IPS-18a (cell line): ENCODE measurements around the gene CNOT6.

Source experiments
- H3K27ac ChIP-seq: one replicate; pipeline ENCODE4 v1.5.1; 2013; ENCODE audit warnings: low read length
- H3K27me3 ChIP-seq: one replicate; pipeline ENCODE4 v1.6.1; 2013; ENCODE audit warnings: mild to moderate bottlenecking, low read length; ENCODE audit not compliant: control insufficient read depth, insufficient read depth
- H3K36me3 ChIP-seq: one replicate; pipeline ENCODE4 v1.6.1; 2013; ENCODE audit warnings: low read depth, low read length; ENCODE audit not compliant: control insufficient read depth
- H3K4me1 ChIP-seq: one replicate; pipeline ENCODE4 v1.6.1; 2013; ENCODE audit warnings: low read depth, low read length; ENCODE audit not compliant: control insufficient read depth
- H3K4me3 ChIP-seq: one replicate; pipeline ENCODE4 v1.5.1; 2013; ENCODE audit warnings: low read length
- H3K9ac ChIP-seq: one replicate; pipeline ENCODE4 v1.6.1; 2013; ENCODE audit warnings: mild to moderate bottlenecking, low read length, moderate library complexity
- H3K9me3 ChIP-seq: one replicate; pipeline ENCODE4 v1.6.1; 2013; ENCODE audit warnings: low read depth, low read length; ENCODE audit not compliant: control insufficient read depth

CNOT6 gene

GRCh38 chr5:180618829-180619562 lies 124.8 kb downstream of the CNOT6 start:
- no peak overlapping the region for H3K27ac ChIP-seq
- peak overlapping the region; percentile 62 for H3K9ac ChIP-seq
- no peaks in the 10 kb centered on the region for H3K4me1 ChIP-seq

GRCh38 chr5:180619563-180619915 lies 125.4 kb downstream of the CNOT6 start:
- H3K9me3 ChIP-seq: no peaks in the 10 kb centered on the region
- H3K4me3 ChIP-seq: peak overlapping the region; percentile 65

More at GRCh38 chr5:180618829-180619562, 124.8 kb downstream of the CNOT6 start:
- Histone ChIP-seq H3K27me3 (peaks cover 6% of the 10 kb centered on the region), H3K36me3 (no peaks in the 10 kb centered on the region), H3K4me3 (peak overlapping the region; percentile 65), H3K9me3 (no peaks in the 10 kb centered on the region)

GRCh38 chr5:180620014-180620413 lies 125.8 kb downstream of the CNOT6 start:
- H3K9ac ChIP-seq: no peak overlapping the region
- H3K4me1 ChIP-seq: no peaks in the 10 kb centered on the region
- H3K9me3 ChIP-seq: no peaks in the 10 kb centered on the region
- no peaks in the 10 kb centered on the region for H3K36me3 ChIP-seq
- no peak overlapping the region for H3K27ac ChIP-seq
- peaks cover 6% of the 10 kb centered on the region for H3K27me3 ChIP-seq
- H3K4me3 ChIP-seq: no peak overlapping the region

More at GRCh38 chr5:180619563-180619915, 125.4 kb downstream of the CNOT6 start:
- H3K9ac ChIP-seq: peak overlapping the region; percentile 62
- H3K4me1 ChIP-seq: no peaks in the 10 kb centered on the region
- no peak overlapping the region for H3K27ac ChIP-seq
- H3K27me3 ChIP-seq: peaks cover 6% of the 10 kb centered on the region
- H3K36me3 ChIP-seq: no peaks in the 10 kb centered on the region

DNA sequence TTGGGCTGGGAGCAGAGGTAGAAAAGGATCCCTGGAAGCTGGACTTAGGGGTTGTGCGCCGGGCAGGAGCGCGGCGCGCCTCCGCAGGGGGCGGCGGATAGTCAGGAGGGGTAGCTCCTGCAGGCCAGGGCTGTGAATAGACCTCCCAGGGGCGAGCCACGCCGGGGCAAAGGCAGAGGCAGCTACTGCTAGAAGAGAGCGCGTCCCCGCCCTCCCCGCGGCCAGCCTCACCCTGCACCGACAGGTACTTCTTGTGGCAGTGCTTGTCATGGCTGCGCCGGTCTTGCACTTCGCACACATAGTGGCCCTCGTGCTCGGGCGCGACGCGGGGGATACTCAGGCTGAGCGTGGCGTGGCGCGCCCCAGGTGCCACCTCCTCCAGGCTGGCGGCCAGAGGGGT lies 127.1 kb downstream of the CNOT6 start:
- H3K4me1 ChIP-seq: no peaks in the 10 kb centered on the region
- H3K27ac ChIP-seq: no peak overlapping the region
- H3K36me3 ChIP-seq: no peaks in the 10 kb centered on the region
- no peak overlapping the region for H3K9ac ChIP-seq
- H3K4me3 ChIP-seq: no peak overlapping the region
- peaks cover 6% of the 10 kb centered on the region for H3K27me3 ChIP-seq
- no peaks in the 10 kb centered on the region for H3K9me3 ChIP-seq

- Histone ChIP-seq H3K36me3 (no peaks in the 10 kb centered on the region), H3K27me3 (peaks cover 6% of the 10 kb centered on the region), H3K27ac (no peak overlapping the region), H3K9me3 (no peaks in the 10 kb centered on the region), H3K9ac (no peak overlapping the region), H3K4me1 (no peaks in the 10 kb centered on the region), H3K4me3 (no peak overlapping the region)
Observed at GRCh38 chr5:180622910-180623309, 128.7 kb downstream of the CNOT6 start.

DNA sequence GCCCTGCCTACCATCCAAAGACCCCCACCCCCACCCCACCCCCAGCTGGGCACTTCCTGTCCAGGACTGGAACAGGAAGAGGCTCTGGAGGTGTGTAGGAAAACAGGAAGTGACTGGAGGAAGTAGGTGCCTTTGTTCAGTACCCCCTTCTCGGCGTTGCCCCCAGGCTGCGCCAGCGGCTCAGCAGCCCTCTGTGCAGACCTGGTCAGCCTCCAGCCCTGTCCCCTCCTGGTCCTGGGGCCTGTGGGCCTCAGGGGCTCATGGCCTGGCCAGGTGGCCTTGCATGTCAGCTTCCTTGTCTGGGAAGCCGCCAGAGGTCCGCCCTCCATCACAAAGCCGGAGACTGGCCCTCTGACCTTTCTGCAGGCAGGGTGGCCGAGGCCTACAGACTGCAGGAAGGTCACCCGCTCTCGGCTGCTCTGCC lies 129.2 kb downstream of the CNOT6 start:
- no peak overlapping the region for H3K27ac ChIP-seq
- no peaks in the 10 kb centered on the region for H3K4me1 ChIP-seq

GRCh38 chr5:180623844-180624243 lies 129.7 kb downstream of the CNOT6 start:
- Histone ChIP-seq H3K4me1 (no peaks in the 10 kb centered on the region), H3K9ac (no peak overlapping the region), H3K27ac (no peak overlapping the region), H3K4me3 (no peak overlapping the region), H3K9me3 (no peaks in the 10 kb centered on the region), H3K36me3 (no peaks in the 10 kb centered on the region), H3K27me3 (no peaks in the 10 kb centered on the region)

More for the DNA sequence above, 129.2 kb downstream of the CNOT6 start:
- Histone ChIP-seq H3K27me3 (peaks cover 3% of the 10 kb centered on the region), H3K36me3 (no peaks in the 10 kb centered on the region), H3K9ac (no peak overlapping the region), H3K9me3 (no peaks in the 10 kb centered on the region), H3K4me3 (no peak overlapping the region)

GRCh38 chr5:180624587-180624986 lies 130.4 kb downstream of the CNOT6 start:
- H3K36me3 ChIP-seq: no peaks in the 10 kb centered on the region
- no peak overlapping the region for H3K4me3 ChIP-seq
- H3K9ac ChIP-seq: no peak overlapping the region
- H3K27ac ChIP-seq: no peak overlapping the region
- H3K9me3 ChIP-seq: no peaks in the 10 kb centered on the region
- H3K27me3 ChIP-seq: no peaks in the 10 kb centered on the region
- H3K4me1 ChIP-seq: no peaks in the 10 kb centered on the region

GRCh38 chr5:180625125-180625790 lies 131.1 kb downstream of the CNOT6 start:
- Histone ChIP-seq H3K9ac (no peak overlapping the region), H3K9me3 (no peaks in the 10 kb centered on the region), H3K36me3 (no peaks in the 10 kb centered on the region), H3K27me3 (no peaks in the 10 kb centered on the region), H3K4me3 (no peak overlapping the region), H3K27ac (no peak overlapping the region), H3K4me1 (no peaks in the 10 kb centered on the region)

DNA sequence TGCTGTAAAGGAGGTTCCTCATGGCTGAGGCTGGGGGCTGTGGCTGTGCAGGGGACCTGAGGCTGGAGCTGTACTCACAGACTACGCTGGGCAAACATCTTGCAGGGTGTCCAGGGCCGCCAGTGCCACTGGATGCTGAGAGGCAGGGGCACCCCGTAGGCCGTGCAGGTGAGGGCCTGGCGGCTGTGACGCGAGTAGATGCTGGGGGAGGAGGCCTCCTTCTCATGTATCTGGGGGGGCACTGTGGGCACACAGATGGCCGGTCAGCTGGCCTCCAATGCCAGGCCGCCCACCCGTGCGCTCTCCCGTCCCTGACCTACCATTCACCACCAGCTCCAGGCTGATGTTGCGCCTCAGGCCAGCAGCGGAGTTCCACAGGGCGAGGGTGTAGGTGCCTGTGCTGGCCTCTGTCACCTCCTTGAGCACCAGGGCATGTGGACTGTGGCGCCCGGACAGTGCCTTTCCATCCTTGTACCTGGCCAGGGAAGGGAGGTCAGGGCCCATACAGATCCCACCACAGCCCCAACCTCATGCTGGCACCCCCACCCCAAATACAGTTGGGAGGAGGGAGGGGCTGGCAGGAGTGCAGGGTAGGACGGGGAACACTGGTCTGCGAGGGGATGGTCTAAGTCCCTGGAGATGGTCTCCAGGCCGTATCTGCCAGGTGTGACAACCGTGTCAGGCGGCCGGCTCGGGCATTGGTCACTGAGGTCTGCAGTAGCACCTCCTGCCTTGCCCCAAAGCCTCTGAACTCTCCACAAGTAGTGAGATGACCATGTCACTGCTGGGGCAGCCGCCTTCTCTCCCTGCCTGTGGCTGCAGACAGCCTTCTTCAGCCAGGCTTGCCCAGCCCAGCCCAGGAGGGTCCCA lies 131.8 kb downstream of the CNOT6 start:
- Histone ChIP-seq H3K27ac (no peak overlapping the region), H3K4me3 (no peak overlapping the region), H3K9ac (no peak overlapping the region), H3K4me1 (no peaks in the 10 kb centered on the region), H3K9me3 (no peaks in the 10 kb centered on the region), H3K36me3 (no peaks in the 10 kb centered on the region), H3K27me3 (no peaks in the 10 kb centered on the region)

GRCh38 chr5:180626661-180627385 lies 132.6 kb downstream of the CNOT6 start:
- Histone ChIP-seq H3K9me3 (no peaks in the 10 kb centered on the region), H3K27ac (no peak overlapping the region), H3K27me3 (no peaks in the 10 kb centered on the region), H3K4me3 (no peak overlapping the region), H3K4me1 (no peaks in the 10 kb centered on the region), H3K36me3 (no peaks in the 10 kb centered on the region), H3K9ac (no peak overlapping the region)
